K562 (cell line): ENCODE data around the gene SRL. TPM values are rescaled to one million over a fixed set of nuclear protein-coding genes. Genes with fewer than 3 reads are reported as not detected.
A peak's percentile ranks its signal among the peaks of the same experiment; 100 is the strongest.

Experiments
- ATF4 ChIP-seq: fragments of 450-650 bp; formaldehyde crosslinking; IDR thresholded peaks from 2 replicates; pipeline ENCODE4 v1.4.0; 2022; ENCODE audit warnings: mild to moderate bottlenecking, moderate library complexity
- MGA ChIP-seq: fragments of 450-650 bp; IDR thresholded peaks from 2 replicates; pipeline ENCODE4 v1.6.1; 2016; ENCODE audit warnings: mild to moderate bottlenecking, moderate library complexity
- RB1 ChIP-seq: fragments of 450-650 bp; IDR thresholded peaks from 2 replicates; pipeline ENCODE4 v1.6.1; 2017; ENCODE audit warnings: low read depth, mild to moderate bottlenecking
- ZBTB1 ChIP-seq: sonication (generic); formaldehyde crosslinking; IDR thresholded peaks from 2 replicates; pipeline ENCODE4 v1.8.1; 2023; ENCODE audit warnings: missing genetic modification reagents, low read depth, mild to moderate bottlenecking, borderline replicate concordance
- ZBTB33 ChIP-seq: sonication (generic); formaldehyde crosslinking; IDR thresholded peaks from 2 replicates; pipeline ENCODE4 v1.8.1; 2023; ENCODE audit warnings: mild to moderate bottlenecking, missing genetic modification reagents
- ZNF165 ChIP-seq: fragments of 250-450 bp; sonication (Bioruptor Pico); IDR thresholded peaks from 2 replicates; pipeline ENCODE4 v1.4.0; 2020; ENCODE audit warnings: borderline replicate concordance
- ZNF224 ChIP-seq: sonication (generic); formaldehyde crosslinking; IDR thresholded peaks from 2 replicates; pipeline ENCODE4 v1.8.0; 2022; ENCODE audit warnings: mild to moderate bottlenecking, missing genetic modification reagents
- polyA plus RNA-seq, 8 experiments: library from polyadenylated mRNA; depleted of rRNA in 4 of 8; stranded (reverse) in 5 of 8; unstranded in 3 of 8; fragments of >200 nt; fragmentation: Nextera tagmentation in 2 of 8; fragmentation: Illumina TruSeq in 1 of 8; extraction: Ambion mirVana in 2 of 8; extraction: Trizol in 1 of 8; gene quantifications; 2 replicates each; pipeline versions ENCODE4 v1.2.1 to v1.2.3, GENCODE V29; 2011 to 2014; ENCODE audit warnings: inconsistent platforms in 1 of 8, missing spikeins in 1 of 8
- total RNA-seq, 7 experiments: library from RNA; depleted of rRNA in 6 of 7; stranded (reverse); fragments of >200 nt in 6 of 7; fragmentation: Illumina TruSeq in 2 of 7; extraction: Trizol in 2 of 7; gene quantifications; 2 replicates each; pipeline versions ENCODE4 v1.2.1 to v1.2.3, GENCODE V29; 2011 to 2021; ENCODE audit warnings: low replicate concordance in 1 of 7

The SRL gene
- total and polyA plus RNA-seq, 9 of the 15 experiments (the other 6 are each of a cell fraction or from before 2014, with no cell fraction given): 0.01 TPM; not detected in 8

- TF ChIP-seq MGA (no peak; the same call in none of the 2 replicates), ZNF165 (CRISPR knock-in tag) (0 out of 2 replicates have a peak, but pooled peaks have one; percentile 41), ZBTB33 (CRISPR knock-in tag) (peak; percentile 71; the same call in 1 of the 2 replicates), ZBTB1 (CRISPR knock-in tag) (no peak; the same call in 1 of the 2 replicates), ZNF224 (CRISPR knock-in tag) (no peak), RB1 (peak; percentile 72), ATF4 (CRISPR knock-in tag) (no peak)
Observed at GRCh38 chr16:4253394-4254150, 11.7 kb upstream of the SRL start (continued).
